ENCODE results near the gene ADCY3. TPM values are rescaled to one million over a fixed set of nuclear protein-coding genes. Genes with fewer than 3 reads are reported as not detected.

Gene ADCY3
- total and polyA plus RNA-seq, 2 experiments from 2014 or later: 9.1 to 47.4 TPM

- no peak for DNase-seq
Measured at GRCh38 chr2:24821433-24821891, 98.6 kb downstream of the ADCY3 start.

GRCh38 chr2:24820598-24821432, 99.2 kb downstream of the ADCY3 start:
- Histone ChIP-seq H2AFZ (no peak overlapping the region), H3K9me2 (ENCODE audit: insufficient read depth) (no peaks in the 10 kb centered on the region), H3K4me3 (no peak overlapping the region), H3K9me3 (ENCODE audit: low read depth) (no peaks in the 10 kb centered on the region), H3K9ac (no peak overlapping the region), H3K36me3 (ENCODE audit: low read depth) (no peaks in the 10 kb centered on the region), H3F3A (ENCODE audit: insufficient read depth) (no peaks in the 10 kb centered on the region), H4K20me1 (ENCODE audit: insufficient read depth) (no peaks in the 10 kb centered on the region), H3K4me2 (ENCODE audit: unreplicated experiment) (no peak overlapping the region), H3K27ac (no peak overlapping the region), H3K79me2 (ENCODE audit: insufficient read depth) (peaks cover 2% of the 10 kb centered on the region), H3K4me1 (ENCODE audit: insufficient read depth) (peaks cover 13% of the 10 kb centered on the region), H3K27me3 (replicated peaks; ENCODE audit: insufficient read depth) (no peaks in the 10 kb centered on the region)
- in situ Hi-C loops (cut with MboI): loop anchor here (10.0 kb wide), 1 partner anchor 416 kb away; no protein-coding TSS in a partner anchor
- no peak for TF ChIP-seq EZH2 (IDR thresholded peaks at IDR 0.05; ENCODE audit: insufficient read depth, poor library complexity, severe bottlenecking)
- TF ChIP-seq EZH2phosphoT487 (IDR thresholded peaks at IDR 0.05; ENCODE audit: insufficient read depth, low read depth): no peak
- no peak for DNase-seq
- 92 to 94% methylated on average over 17 of the region's 17 CpGs for WGBS, 2 experiments (ENCODE audit: low coverage in 1 of 2, low lambda C conversion rate in 2 of 2, missing lambda C conversion rate in 2 of 2)

More at GRCh38 chr2:24821433-24821891, 98.6 kb downstream of the ADCY3 start:
- in situ Hi-C loops (cut with MboI): loop anchor here (10.0 kb wide), 1 partner anchor 417 kb away; no protein-coding TSS in a partner anchor
- Histone ChIP-seq H2AFZ (no peak overlapping the region), H3K4me2 (ENCODE audit: unreplicated experiment) (no peak overlapping the region), H3K27me3 (replicated peaks; ENCODE audit: insufficient read depth) (no peaks in the 10 kb centered on the region), H3K9me3 (ENCODE audit: low read depth) (no peaks in the 10 kb centered on the region), H3K4me3 (no peak overlapping the region), H4K20me1 (ENCODE audit: insufficient read depth) (no peaks in the 10 kb centered on the region), H3K36me3 (ENCODE audit: low read depth) (no peaks in the 10 kb centered on the region), H3K27ac (no peak overlapping the region), H3K9me2 (ENCODE audit: insufficient read depth) (no peaks in the 10 kb centered on the region), H3K4me1 (ENCODE audit: insufficient read depth) (peaks cover 11% of the 10 kb centered on the region), H3F3A (ENCODE audit: insufficient read depth) (no peaks in the 10 kb centered on the region), H3K79me2 (ENCODE audit: insufficient read depth) (no peaks in the 10 kb centered on the region), H3K9ac (no peak overlapping the region)
- 87 to 90% methylated on average over 15 of the region's 15 CpGs for WGBS, 2 experiments (ENCODE audit: low coverage in 1 of 2, low lambda C conversion rate in 2 of 2, missing lambda C conversion rate in 2 of 2)
- TF ChIP-seq EZH2 (IDR thresholded peaks at IDR 0.05; ENCODE audit: insufficient read depth, poor library complexity, severe bottlenecking): no peak
- no peak for TF ChIP-seq EZH2phosphoT487 (IDR thresholded peaks at IDR 0.05; ENCODE audit: insufficient read depth, low read depth)

- Histone ChIP-seq H3K4me2 (ENCODE audit: unreplicated experiment) (no peak overlapping the region), H3K36me3 (ENCODE audit: low read depth) (no peaks in the 10 kb centered on the region), H4K20me1 (ENCODE audit: insufficient read depth) (no peaks in the 10 kb centered on the region), H3K27ac (no peak overlapping the region), H3F3A (ENCODE audit: insufficient read depth) (no peaks in the 10 kb centered on the region), H3K4me1 (ENCODE audit: insufficient read depth) (peaks cover 13% of the 10 kb centered on the region), H2AFZ (no peak overlapping the region), H3K9me2 (ENCODE audit: insufficient read depth) (no peaks in the 10 kb centered on the region), H3K27me3 (replicated peaks; ENCODE audit: insufficient read depth) (no peaks in the 10 kb centered on the region), H3K9ac (no peak overlapping the region), H3K4me3 (no peak overlapping the region), H3K9me3 (ENCODE audit: low read depth) (no peaks in the 10 kb centered on the region), H3K79me2 (ENCODE audit: insufficient read depth) (peaks cover 7% of the 10 kb centered on the region)
- 81 to 82% methylated on average over 5 to 7 of the region's 7 CpGs for WGBS, 2 experiments (ENCODE audit: low coverage in 1 of 2, low lambda C conversion rate in 2 of 2, missing lambda C conversion rate in 2 of 2)
- no peak for DNase-seq
- in situ Hi-C loops (cut with MboI): loop anchor here (10.0 kb wide), 1 partner anchor 415 kb away; no protein-coding TSS in a partner anchor
- TF ChIP-seq EZH2phosphoT487 (IDR thresholded peaks at IDR 0.05; ENCODE audit: insufficient read depth, low read depth): no peak
- no peak for TF ChIP-seq EZH2 (IDR thresholded peaks at IDR 0.05; ENCODE audit: insufficient read depth, poor library complexity, severe bottlenecking)
Measured at GRCh38 chr2:24820175-24820513, 99.9 kb downstream of the ADCY3 start.

- Histone ChIP-seq H3K9me3 (ENCODE audit: low read depth) (no peaks in the 10 kb centered on the region), H3K9ac (no peak overlapping the region), H3K9me2 (ENCODE audit: insufficient read depth) (no peaks in the 10 kb centered on the region), H3K79me2 (ENCODE audit: insufficient read depth) (peaks cover 13% of the 10 kb centered on the region), H4K20me1 (ENCODE audit: insufficient read depth) (no peaks in the 10 kb centered on the region), H2AFZ (no peak overlapping the region), H3K27ac (no peak overlapping the region), H3K4me2 (ENCODE audit: unreplicated experiment) (no peak overlapping the region), H3K4me3 (no peak overlapping the region), H3K27me3 (replicated peaks; ENCODE audit: insufficient read depth) (no peaks in the 10 kb centered on the region), H3F3A (ENCODE audit: insufficient read depth) (no peaks in the 10 kb centered on the region), H3K36me3 (ENCODE audit: low read depth) (no peaks in the 10 kb centered on the region), H3K4me1 (ENCODE audit: insufficient read depth) (peaks cover 13% of the 10 kb centered on the region)
- WGBS, 2 experiments (ENCODE audit: low coverage in 1 of 2, low lambda C conversion rate in 2 of 2, missing lambda C conversion rate in 2 of 2): 86 to 93% methylated on average over 19 to 21 of the region's 21 CpGs
- in situ Hi-C loops (cut with MboI): loop anchor here (10.0 kb wide), 1 partner anchor 415 kb away; no protein-coding TSS in a partner anchor
- TF ChIP-seq EZH2 (IDR thresholded peaks at IDR 0.05; ENCODE audit: insufficient read depth, poor library complexity, severe bottlenecking) (no peak), EZH2phosphoT487 (IDR thresholded peaks at IDR 0.05; ENCODE audit: insufficient read depth, low read depth) (no peak)
- DNase-seq: no peak
Measured at GRCh38 chr2:24819442-24820174, 100.4 kb downstream of the ADCY3 start.

Data from GM23248 (cell line).